Measurements from ENCODE around the gene SLC27A1. TPM values are rescaled to one million over a fixed set of nuclear protein-coding genes. Genes with fewer than 3 reads are reported as not detected.

SLC27A1 gene
- total and polyA plus RNA-seq, 2 experiments from 2014 or later, result 20.4 to 30.0 TPM

- H3K36me3 ChIP-seq (ENCODE audit: low read depth), result no peaks in the 10 kb centered on the region
- no peak overlapping the region for H3K27ac ChIP-seq
- H3K4me2 ChIP-seq (ENCODE audit: unreplicated experiment), result no peak overlapping the region
- peaks cover 24% of the 10 kb centered on the region for H3F3A ChIP-seq (ENCODE audit: insufficient read depth)
- peaks cover 18% of the 10 kb centered on the region for H3K4me1 ChIP-seq (ENCODE audit: insufficient read depth)
- TF ChIP-seq EZH2 (IDR thresholded peaks at IDR 0.05; ENCODE audit: insufficient read depth, poor library complexity, severe bottlenecking), result no peak
- no peaks in the 10 kb centered on the region for H4K20me1 ChIP-seq (ENCODE audit: insufficient read depth)
- no peak overlapping the region for H3K9ac ChIP-seq
- no peak overlapping the region for H3K4me3 ChIP-seq
- 76 to 88% methylated on average over 20 to 31 of the region's 31 CpGs for WGBS, 2 experiments (ENCODE audit: low coverage in 1 of 2, low lambda C conversion rate in 2 of 2, missing lambda C conversion rate in 2 of 2)
- no peak overlapping the region for H2AFZ ChIP-seq
- H3K79me2 ChIP-seq (ENCODE audit: insufficient read depth), result peaks cover 14% of the 10 kb centered on the region; the same call in 1 of the 2 replicates
- in situ Hi-C loops (cut with MboI), result no loop called here
- no peaks in the 10 kb centered on the region for H3K27me3 ChIP-seq (replicated peaks; ENCODE audit: insufficient read depth)
- H3K9me3 ChIP-seq (ENCODE audit: low read depth), result no peaks in the 10 kb centered on the region
- H3K9me2 ChIP-seq (ENCODE audit: insufficient read depth), result no peaks in the 10 kb centered on the region
- DNase-seq, result peak; percentile 46
Measured at GRCh38 chr19:17488593-17489391, 18.5 kb downstream of the SLC27A1 start.

GRCh38 chr19:17489392-17490030 is 19.2 kb downstream of the SLC27A1 start:
- in situ Hi-C loops (cut with MboI), result no loop called here
- H3K36me3 ChIP-seq (ENCODE audit: low read depth), result no peaks in the 10 kb centered on the region
- no peaks in the 10 kb centered on the region for H4K20me1 ChIP-seq (ENCODE audit: insufficient read depth)
- H3K4me3 ChIP-seq, result no peak overlapping the region
- peaks cover 18% of the 10 kb centered on the region for H3K4me1 ChIP-seq (ENCODE audit: insufficient read depth)
- 98% methylated on average over 9 of the region's 9 CpGs for WGBS, 2 experiments (ENCODE audit: low coverage in 1 of 2, low lambda C conversion rate in 2 of 2, missing lambda C conversion rate in 2 of 2)
- DNase-seq, result no peak
- H3K9me2 ChIP-seq (ENCODE audit: insufficient read depth), result no peaks in the 10 kb centered on the region
- no peak overlapping the region for H2AFZ ChIP-seq
- 0 out of 2 replicates have a peak, but pooled peaks cover 7% of the 10 kb centered on the region for H3K79me2 ChIP-seq (ENCODE audit: insufficient read depth)
- H3K9ac ChIP-seq, result no peak overlapping the region
- no peaks in the 10 kb centered on the region for H3K9me3 ChIP-seq (ENCODE audit: low read depth)
- H3K27ac ChIP-seq, result no peak overlapping the region
- peaks cover 24% of the 10 kb centered on the region for H3F3A ChIP-seq (ENCODE audit: insufficient read depth)
- H3K27me3 ChIP-seq (replicated peaks; ENCODE audit: insufficient read depth), result no peaks in the 10 kb centered on the region
- no peak overlapping the region for H3K4me2 ChIP-seq (ENCODE audit: unreplicated experiment)
- TF ChIP-seq EZH2 (IDR thresholded peaks at IDR 0.05; ENCODE audit: insufficient read depth, poor library complexity, severe bottlenecking) (no peak), EZH2phosphoT487 (IDR thresholded peaks at IDR 0.05; ENCODE audit: insufficient read depth, low read depth) (no peak)

GRCh38 chr19:17490411-17490810 is 20.1 kb downstream of the SLC27A1 start:
- in situ Hi-C loops (cut with MboI), result no loop called here
- no peaks in the 10 kb centered on the region for H3K9me2 ChIP-seq (ENCODE audit: insufficient read depth)
- TF ChIP-seq EZH2phosphoT487 (IDR thresholded peaks at IDR 0.05; ENCODE audit: insufficient read depth, low read depth), result no peak
- H3K4me3 ChIP-seq, result no peak overlapping the region
- H3K4me2 ChIP-seq (ENCODE audit: unreplicated experiment), result peak overlapping the region; percentile 10
- no peak overlapping the region for H2AFZ ChIP-seq
- no peak overlapping the region for H3K9ac ChIP-seq
- peak overlapping the region; percentile 30 for H3K27ac ChIP-seq
- H3K79me2 ChIP-seq (ENCODE audit: insufficient read depth), result 0 out of 2 replicates have a peak, but pooled peaks cover 5% of the 10 kb centered on the region
- no peaks in the 10 kb centered on the region for H3K9me3 ChIP-seq (ENCODE audit: low read depth)
- no peaks in the 10 kb centered on the region for H3K27me3 ChIP-seq (replicated peaks; ENCODE audit: insufficient read depth)
- H3K4me1 ChIP-seq (ENCODE audit: insufficient read depth), result peaks cover 18% of the 10 kb centered on the region
- no peak for DNase-seq
- H4K20me1 ChIP-seq (ENCODE audit: insufficient read depth), result no peaks in the 10 kb centered on the region
- H3K36me3 ChIP-seq (ENCODE audit: low read depth), result no peaks in the 10 kb centered on the region
- WGBS, 2 experiments (ENCODE audit: low coverage in 1 of 2, low lambda C conversion rate in 2 of 2, missing lambda C conversion rate in 2 of 2), result 35% methylated on average over 4 of the region's 4 CpGs
- H3F3A ChIP-seq (ENCODE audit: insufficient read depth), result peaks cover 25% of the 10 kb centered on the region

- H3K79me2 ChIP-seq (ENCODE audit: insufficient read depth), result no peaks in the 10 kb centered on the region
- H3K4me2 ChIP-seq (ENCODE audit: unreplicated experiment), result peak overlapping the region; percentile 10
- H3K9me3 ChIP-seq (ENCODE audit: low read depth), result no peaks in the 10 kb centered on the region
- in situ Hi-C loops (cut with MboI), result no loop called here
- H2AFZ ChIP-seq, result no peak overlapping the region
- DNase-seq, result peak; percentile 67
- peaks cover 18% of the 10 kb centered on the region for H3K4me1 ChIP-seq (ENCODE audit: insufficient read depth)
- 0 out of 2 replicates have a peak overlapping the region, but pooled peaks have one; percentile 1 for H3K9ac ChIP-seq
- H3K36me3 ChIP-seq (ENCODE audit: low read depth), result no peaks in the 10 kb centered on the region
- no peaks in the 10 kb centered on the region for H3K9me2 ChIP-seq (ENCODE audit: insufficient read depth)
- WGBS, 2 experiments (ENCODE audit: low coverage in 1 of 2, low lambda C conversion rate in 2 of 2, missing lambda C conversion rate in 2 of 2), result 10 to 14% methylated on average over 5 of the region's 5 CpGs
- H3K27me3 ChIP-seq (replicated peaks; ENCODE audit: insufficient read depth), result no peaks in the 10 kb centered on the region
- H3K27ac ChIP-seq, result peak overlapping the region; percentile 58
- peaks cover 33% of the 10 kb centered on the region for H3F3A ChIP-seq (ENCODE audit: insufficient read depth)
- TF ChIP-seq EZH2 (IDR thresholded peaks at IDR 0.05; ENCODE audit: insufficient read depth, poor library complexity, severe bottlenecking) (no peak), EZH2phosphoT487 (IDR thresholded peaks at IDR 0.05; ENCODE audit: insufficient read depth, low read depth) (no peak)
- no peak overlapping the region for H3K4me3 ChIP-seq
- H4K20me1 ChIP-seq (ENCODE audit: insufficient read depth), result no peaks in the 10 kb centered on the region
Measured at GRCh38 chr19:17491287-17491686, 21.0 kb downstream of the SLC27A1 start.

Data from GM23248 (cell line).